H7 (cell line): ENCODE data around the gene LDHA. TPM values are rescaled to one million over a fixed set of nuclear protein-coding genes. Genes with fewer than 3 reads are reported as not detected.

Experiments used
- DNase-seq: peaks from one replicate; pipeline ENCODE4 v3.0.0; 2012
- H3K27me3 ChIP-seq: 2 replicates; pipeline ENCODE4 v1.6.0; 2011; ENCODE audit warnings: mild to moderate bottlenecking, low read length; ENCODE audit not compliant: control insufficient read depth, insufficient read depth
- H3K36me3 ChIP-seq: replicated peaks from 2 replicates; pipeline ENCODE4 v1.5.1; 2011; ENCODE audit warnings: low read length; ENCODE audit not compliant: control insufficient read depth, insufficient read depth
- H3K4me3 ChIP-seq: 2 replicates; pipeline ENCODE4 v1.5.1; 2011; ENCODE audit warnings: low read depth, mild to moderate bottlenecking, control low read depth, low read length, moderate library complexity; ENCODE audit not compliant: insufficient read depth
- total RNA-seq: library from RNA; depleted of rRNA; stranded (reverse); fragments of >200 nt; shearing (Covaris generic); gene quantifications from 2 replicates; pipeline ENCODE4 v1.2.3, GENCODE V29; 2014; rRNA removed

The LDHA gene
- total RNA-seq, 1 experiment from 2014 or later = 308 TPM

DNA sequence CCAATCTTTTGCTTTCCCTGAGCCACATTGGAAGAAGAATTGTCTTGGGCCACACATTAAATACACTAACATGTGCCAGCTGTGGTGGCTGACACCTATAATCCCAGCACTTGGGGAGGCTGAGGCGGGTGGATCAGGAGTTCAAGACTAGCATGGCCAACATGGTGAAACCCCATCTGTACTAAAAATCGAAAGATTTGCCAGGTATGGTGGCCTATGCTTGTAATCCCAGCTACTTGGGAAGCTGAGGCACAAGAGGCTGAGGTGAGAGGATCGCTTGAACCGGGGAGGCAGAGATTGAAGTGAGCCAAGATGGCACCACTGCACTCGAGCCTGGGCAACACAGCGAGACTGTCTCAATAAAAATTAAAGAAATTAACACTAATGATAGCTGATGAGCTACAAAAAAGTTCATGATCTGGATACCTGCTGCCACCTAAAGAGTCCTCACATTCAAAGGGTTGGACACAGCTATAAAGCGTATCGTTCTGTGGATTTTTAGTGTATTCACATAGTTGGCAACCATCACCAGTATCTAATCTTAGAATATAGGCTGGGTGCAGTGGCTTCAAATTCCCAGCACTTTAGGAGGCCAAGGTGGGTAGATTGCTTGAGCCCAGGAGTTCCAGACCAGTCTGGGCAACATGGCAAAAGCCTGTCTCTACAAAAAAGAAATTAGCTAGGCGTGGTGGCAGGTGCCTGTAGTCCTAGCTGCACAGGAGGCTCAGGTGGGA, 14.4 kb downstream of the LDHA start:
- Histone ChIP-seq H3K4me3 (no peak overlapping the region), H3K36me3 (peaks cover 4% of the 10 kb centered on the region), H3K27me3 (peaks cover 4% of the 10 kb centered on the region)
- DNase-seq = no peak

DNA sequence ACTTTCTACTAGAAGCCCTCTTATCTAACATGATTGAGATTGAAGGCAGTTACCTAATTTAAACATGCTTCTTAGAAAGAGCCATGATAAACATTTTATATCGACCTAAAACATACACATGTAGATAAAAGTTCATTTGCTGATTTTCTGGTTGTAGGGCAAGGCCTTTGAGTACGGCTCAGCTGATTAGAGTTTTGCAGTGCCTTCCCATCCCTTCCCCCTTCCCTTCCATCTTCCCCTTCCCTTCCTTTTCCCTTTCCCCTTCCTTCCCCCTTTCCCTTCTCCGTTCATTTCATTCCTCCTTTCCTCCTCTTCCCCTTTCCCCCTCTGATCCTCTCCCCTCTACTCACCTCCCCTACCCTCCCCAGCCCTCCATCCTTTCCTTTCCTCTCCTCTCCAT, 22.1 kb downstream of the LDHA start:
- DNase-seq = no peak
- H3K36me3 ChIP-seq = no peaks in the 10 kb centered on the region
- peaks cover 4% of the 10 kb centered on the region for H3K27me3 ChIP-seq
- no peak overlapping the region for H3K4me3 ChIP-seq

DNA sequence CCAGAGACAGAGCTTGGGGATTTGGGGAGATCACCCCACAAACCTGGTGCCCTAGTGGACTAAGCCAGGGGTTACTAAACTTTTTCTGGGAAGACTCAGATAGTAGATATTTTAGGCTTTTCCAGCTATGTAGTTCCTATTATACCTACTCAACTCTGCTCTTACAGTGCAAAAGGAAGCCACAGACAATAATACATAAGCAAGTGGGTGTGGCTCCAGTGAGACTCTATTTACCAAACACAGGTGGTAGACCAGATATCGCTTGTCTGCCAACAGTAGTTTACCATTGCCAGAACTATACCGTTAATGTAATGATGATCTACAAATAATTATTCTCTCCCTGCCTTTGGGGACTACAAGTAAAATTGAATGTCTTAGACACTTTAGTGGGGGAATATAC, 24.7 kb downstream of the LDHA start:
- no peaks in the 10 kb centered on the region for H3K36me3 ChIP-seq
- H3K4me3 ChIP-seq = no peak overlapping the region
- DNase-seq = no peak
- H3K27me3 ChIP-seq = no peaks in the 10 kb centered on the region

DNA sequence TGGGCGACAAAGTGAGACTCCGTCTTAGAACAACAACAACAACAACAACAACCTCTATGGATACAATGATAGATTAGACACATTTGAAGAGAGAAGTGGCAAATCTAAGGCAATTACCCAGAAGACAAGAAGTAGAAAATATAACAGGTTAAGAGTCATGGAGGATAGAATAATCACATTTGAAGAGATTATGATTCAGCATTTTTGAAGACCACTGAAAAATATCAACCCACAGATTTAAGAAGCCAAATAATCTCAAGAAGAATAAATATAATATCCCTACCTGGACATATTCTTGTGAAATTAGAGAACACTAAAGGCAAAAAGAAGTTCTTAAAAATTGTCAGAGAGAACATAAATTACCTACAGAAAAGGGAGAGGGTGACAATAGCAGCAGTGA, 25.7 kb downstream of the LDHA start:
- H3K4me3 ChIP-seq = no peak overlapping the region

DNA sequence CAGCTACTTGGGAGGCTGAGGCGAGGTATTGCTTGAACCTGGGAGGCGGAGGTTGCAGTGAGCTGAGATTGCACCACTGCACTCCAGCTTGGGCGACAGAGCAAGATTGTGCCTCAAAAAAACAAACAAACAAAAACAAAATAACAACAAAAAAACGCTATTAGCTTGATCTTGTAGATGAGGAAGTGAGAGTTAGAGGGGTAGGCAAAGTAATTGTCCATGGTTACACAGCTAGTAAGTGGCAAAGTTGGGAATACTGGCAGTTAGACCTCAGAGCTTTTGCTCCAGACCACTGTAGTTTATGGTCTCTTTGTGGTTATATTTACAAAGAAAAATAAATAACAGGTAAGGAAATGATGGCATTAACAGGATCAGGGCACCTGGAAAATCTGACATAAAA, 32.9 kb downstream of the LDHA start:
- DNase-seq = no peak
- Histone ChIP-seq H3K27me3 (no peaks in the 10 kb centered on the region), H3K4me3 (no peak overlapping the region), H3K36me3 (no peaks in the 10 kb centered on the region)

More for the DNA sequence above, 25.7 kb downstream of the LDHA start:
- Histone ChIP-seq H3K27me3 (no peaks in the 10 kb centered on the region), H3K36me3 (no peaks in the 10 kb centered on the region)
- DNase-seq = no peak

GRCh38 chr11:18429332-18429731, 35.0 kb downstream of the LDHA start:
- Histone ChIP-seq H3K4me3 (no peak overlapping the region), H3K36me3 (no peaks in the 10 kb centered on the region), H3K27me3 (no peaks in the 10 kb centered on the region)
- DNase-seq = no peak

- Histone ChIP-seq H3K4me3 (no peak overlapping the region), H3K36me3 (no peaks in the 10 kb centered on the region), H3K27me3 (no peaks in the 10 kb centered on the region)
- DNase-seq = no peak
These were observed 44.3 kb downstream of the LDHA start for GRCh38 chr11:18438691-18439090.

DNA sequence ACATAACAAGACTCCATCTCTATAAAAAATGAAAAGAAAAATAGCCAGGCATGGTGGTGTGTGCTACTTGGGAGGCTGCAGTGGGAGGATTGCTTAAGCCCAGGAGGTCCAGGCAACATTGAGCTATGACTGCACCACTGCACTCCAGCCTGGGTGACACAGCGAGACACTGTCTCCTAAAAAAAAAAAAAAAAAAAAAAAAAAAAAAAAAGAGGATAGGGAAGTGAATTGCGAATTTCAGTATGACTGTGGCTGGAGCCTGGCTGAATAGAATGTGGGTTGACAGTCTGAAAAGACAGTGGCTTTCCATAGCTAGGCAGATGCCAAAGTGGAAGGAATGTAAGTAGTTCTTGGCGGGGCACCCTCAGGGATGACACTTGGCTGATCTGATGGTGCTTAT, 54.9 kb downstream of the LDHA start:
- DNase-seq = no peak
- Histone ChIP-seq H3K4me3 (no peak overlapping the region), H3K36me3 (no peaks in the 10 kb centered on the region), H3K27me3 (no peaks in the 10 kb centered on the region)

DNA sequence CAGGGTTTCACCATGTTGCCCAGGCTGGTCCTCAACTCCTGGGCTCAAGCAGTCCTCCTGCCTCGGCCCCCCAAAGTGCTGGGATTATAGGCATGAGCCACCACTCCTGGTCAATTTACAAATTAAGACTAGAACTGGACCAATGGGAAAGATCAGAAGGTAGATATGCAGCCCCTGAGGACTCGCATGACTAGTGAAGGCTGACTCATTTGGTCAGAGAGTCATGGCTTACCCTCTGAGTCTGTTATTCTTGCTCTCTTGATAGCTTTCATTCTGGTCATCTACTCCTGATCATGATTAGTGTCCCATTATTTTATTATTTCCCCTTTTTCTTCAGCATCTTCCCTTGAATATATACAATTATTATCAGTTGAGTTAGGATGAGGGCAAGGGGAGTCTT, 58.6 kb downstream of the LDHA start:
- Histone ChIP-seq H3K4me3 (no peak overlapping the region), H3K36me3 (no peaks in the 10 kb centered on the region), H3K27me3 (no peaks in the 10 kb centered on the region)
- no peak for DNase-seq

GRCh38 chr11:18455686-18456372, 61.5 kb downstream of the LDHA start, which contains the start of gene LDHAL6A:
TSS of gene LDHAL6A (plus strand) at chr11:18455856. CDS start at chr11:18456681, 825 bp downstream.
- no peak within 1 kb of the TSS for H3K4me3 ChIP-seq
- peak; percentile 51 for DNase-seq
- H3K27me3 ChIP-seq = no peaks in the 10 kb centered on the region
- no peaks in the 10 kb centered on the region for H3K36me3 ChIP-seq

- H3K36me3 ChIP-seq = no peaks in the 10 kb centered on the region
- no peak for DNase-seq
- no peak overlapping the region for H3K4me3 ChIP-seq
- no peaks in the 10 kb centered on the region for H3K27me3 ChIP-seq
These were observed 63.1 kb downstream of the LDHA start for GRCh38 chr11:18457450-18457849.

Other genes starting within 250 kb of the LDHA start
- gene MRGPRX4, start 221.7 kb upstream of the LDHA start, total RNA-seq = not detected in 2 replicates
- not detected in 2 replicates for gene SAA4, start 157.8 kb upstream of the LDHA start, total RNA-seq
- gene SAA2, start 145.9 kb upstream of the LDHA start, total RNA-seq = not detected in 2 replicates
- not detected in 2 replicates for gene SAA1, start 128.3 kb upstream of the LDHA start, total RNA-seq
- gene HPS5, start 72.4 kb upstream of the LDHA start, total RNA-seq = 14.6 and 19.2 TPM in 2 replicates
- 31.1 and 41.5 TPM in 2 replicates for gene GTF2H1, start 72.0 kb upstream of the LDHA start, total RNA-seq
- 0.21 and 0.44 TPM in 2 replicates for gene LDHC, start 17.8 kb downstream of the LDHA start, total RNA-seq
- gene LDHAL6A, start 61.3 kb downstream of the LDHA start, total RNA-seq = not detected in 2 replicates
- 53.0 and 72.3 TPM in 2 replicates for gene TSG101, start 132.4 kb downstream of the LDHA start, total RNA-seq
- 9.4 and 11.0 TPM in 2 replicates for gene UEVLD, start 194.2 kb downstream of the LDHA start, total RNA-seq
- gene MISFA, start 205.2 kb downstream of the LDHA start, total RNA-seq = 0.73 TPM in 1 of 2 replicates, not detected in the other
- 10.8 and 19.3 TPM in 2 replicates for gene SPTY2D1, start 239.8 kb downstream of the LDHA start, total RNA-seq